OCI-LY3 (cell line): ENCODE results near the gene SLC26A9.
A peak's percentile ranks its signal among the peaks of the same experiment; 100 is the strongest.
"Not testable (repeated sequence)": the region's sequence is repeated elsewhere in the genome, so short reads cannot be mapped to it uniquely, and the experiment has no call there.

ENCODE experiments used
- H2AFZ ChIP-seq: fragments of 200-600, 300-600 bp; shearing (Covaris generic); 2 replicates; pipeline ENCODE4 v1.6.0; 2014; ENCODE audit warnings: antibody characterized with exemption, low read depth, low read length
- H3K27ac ChIP-seq: fragments of 200-600, 300-600 bp; sonication (generic); 2 replicates; pipeline ENCODE4 v1.5.1; 2014; ENCODE audit warnings: mild to moderate bottlenecking, low read length, moderate library complexity, mixed read lengths
- H3K27me3 ChIP-seq: fragments of 200-600, 300-600 bp; sonication (generic); 2 replicates; pipeline ENCODE4 v1.6.1; 2014; ENCODE audit warnings: low read depth, low read length, mixed read lengths
- H3K36me3 ChIP-seq: fragments of 200-600, 300-600 bp; sonication (generic); replicated peaks from 2 replicates; pipeline ENCODE3; 2014; ENCODE audit warnings: low read depth, low read length, mixed read lengths
- H3K4me1 ChIP-seq: fragments of 300-600, 200-600 bp; sonication (generic); 2 replicates; pipeline ENCODE4 v1.6.1; 2014; ENCODE audit warnings: low read length, mixed read lengths
- H3K4me2 ChIP-seq: fragments of 200-600, 300-600 bp; sonication (generic); 2 replicates; pipeline ENCODE4 v1.6.1; 2014; ENCODE audit warnings: low read length, mixed read lengths
- H3K4me3 ChIP-seq: fragments of 300-600, 200-600 bp; sonication (generic); 2 replicates; pipeline ENCODE4 v1.5.1; 2014; ENCODE audit warnings: antibody characterized with exemption, mild to moderate bottlenecking, low read length, moderate library complexity
- H3K79me2 ChIP-seq: fragments of 300-600, 200-600 bp; shearing (Covaris generic); 2 replicates; pipeline ENCODE4 v1.6.1; 2014; ENCODE audit warnings: mild to moderate bottlenecking, low read length, mixed read lengths
- H3K9ac ChIP-seq: fragments of 300-600, 200-600 bp; shearing (Covaris generic); 2 replicates; pipeline ENCODE4 v1.6.0; 2014; ENCODE audit warnings: mild to moderate bottlenecking, low read length, moderate library complexity
- H3K9me3 ChIP-seq: fragments of 200-600, 300-600 bp; shearing (Covaris generic); 2 replicates; pipeline ENCODE4 v1.6.1; 2014; ENCODE audit warnings: low read length, mixed read lengths; ENCODE audit not compliant: insufficient read depth
- H4K20me1 ChIP-seq: fragments of 200-600, 300-600 bp; sonication (generic); 2 replicates; pipeline ENCODE4 v1.6.1; 2016; ENCODE audit warnings: low read length, mixed read lengths; ENCODE audit not compliant: insufficient read depth
- EZH2phosphoT487 ChIP-seq: fragments of 200-600 bp; shearing (Covaris generic); IDR thresholded peaks from 2 replicates; pipeline ENCODE4 v1.6.1; 2018; ENCODE audit warnings: antibody characterized with exemption, mixed run types, low read depth
- TF ChIP-seq, protein P1 (sequence below): fragments of 200-600, 300-600 bp; sonication (generic); IDR thresholded peaks from 2 replicates; pipeline ENCODE4 v1.5.1; 2014; ENCODE audit warnings: antibody characterized with exemption, low read length, low read depth

SLC26A9 gene

DNA sequence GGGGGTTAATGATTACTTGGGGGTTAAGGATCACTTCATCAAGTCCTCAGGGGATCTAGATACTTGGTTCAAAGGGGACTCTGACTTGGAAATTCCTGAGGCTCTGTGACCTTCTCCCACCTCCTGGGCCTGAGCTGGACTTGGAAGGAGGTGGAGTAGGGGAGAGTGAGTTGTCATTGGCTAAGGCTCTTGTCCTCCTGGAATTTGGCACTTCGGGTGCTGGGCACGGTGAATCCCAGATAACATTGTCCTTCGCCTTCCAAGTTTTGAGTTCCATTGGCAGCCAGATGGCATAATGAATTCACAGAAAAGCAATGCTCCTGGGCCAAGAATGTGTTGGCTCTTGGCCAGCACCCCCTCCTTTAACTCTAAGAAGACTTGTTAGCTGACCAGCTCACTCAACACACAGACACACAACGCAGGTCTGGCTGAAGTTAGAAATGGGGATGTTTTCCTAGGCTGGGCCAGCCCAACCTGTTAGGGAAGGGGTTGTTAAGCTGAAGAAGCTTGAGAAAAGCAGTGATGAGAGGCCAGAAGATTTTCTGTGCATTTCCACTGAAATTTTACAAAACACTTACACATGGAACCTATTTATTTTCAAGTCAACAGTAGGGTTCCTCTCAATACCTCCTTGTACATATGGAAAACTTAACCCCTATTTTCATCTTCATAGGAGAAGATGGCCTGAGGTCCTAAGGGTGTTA lies 29.7 kb downstream of the SLC26A9 start:
- Histone ChIP-seq H3K27ac (no peak overlapping the region), H3K9ac (no peak overlapping the region), H3K4me1 (peaks cover 9% of the 10 kb centered on the region), H2AFZ (no peak overlapping the region), H4K20me1 (no peaks in the 10 kb centered on the region), H3K9me3 (no peaks in the 10 kb centered on the region), H3K4me2 (no peak overlapping the region), H3K27me3 (peaks cover 19% of the 10 kb centered on the region), H3K36me3 (no peaks in the 10 kb centered on the region), H3K79me2 (no peaks in the 10 kb centered on the region), H3K4me3 (no peak overlapping the region)
- TF ChIP-seq, protein P1, sequence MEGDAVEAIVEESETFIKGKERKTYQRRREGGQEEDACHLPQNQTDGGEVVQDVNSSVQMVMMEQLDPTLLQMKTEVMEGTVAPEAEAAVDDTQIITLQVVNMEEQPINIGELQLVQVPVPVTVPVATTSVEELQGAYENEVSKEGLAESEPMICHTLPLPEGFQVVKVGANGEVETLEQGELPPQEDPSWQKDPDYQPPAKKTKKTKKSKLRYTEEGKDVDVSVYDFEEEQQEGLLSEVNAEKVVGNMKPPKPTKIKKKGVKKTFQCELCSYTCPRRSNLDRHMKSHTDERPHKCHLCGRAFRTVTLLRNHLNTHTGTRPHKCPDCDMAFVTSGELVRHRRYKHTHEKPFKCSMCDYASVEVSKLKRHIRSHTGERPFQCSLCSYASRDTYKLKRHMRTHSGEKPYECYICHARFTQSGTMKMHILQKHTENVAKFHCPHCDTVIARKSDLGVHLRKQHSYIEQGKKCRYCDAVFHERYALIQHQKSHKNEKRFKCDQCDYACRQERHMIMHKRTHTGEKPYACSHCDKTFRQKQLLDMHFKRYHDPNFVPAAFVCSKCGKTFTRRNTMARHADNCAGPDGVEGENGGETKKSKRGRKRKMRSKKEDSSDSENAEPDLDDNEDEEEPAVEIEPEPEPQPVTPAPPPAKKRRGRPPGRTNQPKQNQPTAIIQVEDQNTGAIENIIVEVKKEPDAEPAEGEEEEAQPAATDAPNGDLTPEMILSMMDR = no peak
- TF ChIP-seq EZH2phosphoT487 = no peak

DNA sequence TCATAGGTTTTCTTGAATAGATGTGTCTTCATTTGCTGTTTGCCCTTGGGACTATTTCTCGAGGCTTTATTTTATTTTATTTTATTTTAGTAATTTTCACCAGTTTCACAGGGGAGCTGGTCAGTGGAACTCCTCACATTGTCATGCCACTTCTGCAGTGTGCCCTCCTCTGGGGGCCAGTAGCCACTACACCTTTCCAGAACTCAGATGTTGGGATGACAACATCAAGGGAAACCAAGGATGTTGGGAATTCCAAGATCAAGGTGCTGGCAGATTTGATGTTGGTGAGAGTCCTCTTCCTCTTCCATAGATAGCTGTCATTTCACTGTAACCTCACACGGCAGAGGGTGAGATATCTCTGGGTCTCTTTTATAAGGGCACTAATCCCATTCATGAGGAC lies 35.5 kb downstream of the SLC26A9 start:
- H2AFZ ChIP-seq = no peak overlapping the region
- H3K9me3 ChIP-seq = no peaks in the 10 kb centered on the region
- H3K4me1 ChIP-seq = no peaks in the 10 kb centered on the region
- no peak for TF ChIP-seq EZH2phosphoT487
- TF ChIP-seq, protein P1 = peak; percentile 74
- no peak overlapping the region for H3K9ac ChIP-seq
- H3K4me3 ChIP-seq = no peak overlapping the region
- H3K4me2 ChIP-seq = no peak overlapping the region
- no peaks in the 10 kb centered on the region for H4K20me1 ChIP-seq
- no peak overlapping the region for H3K27ac ChIP-seq
- no peaks in the 10 kb centered on the region for H3K36me3 ChIP-seq
- H3K27me3 ChIP-seq = peaks cover 19% of the 10 kb centered on the region
- no peaks in the 10 kb centered on the region for H3K79me2 ChIP-seq

DNA sequence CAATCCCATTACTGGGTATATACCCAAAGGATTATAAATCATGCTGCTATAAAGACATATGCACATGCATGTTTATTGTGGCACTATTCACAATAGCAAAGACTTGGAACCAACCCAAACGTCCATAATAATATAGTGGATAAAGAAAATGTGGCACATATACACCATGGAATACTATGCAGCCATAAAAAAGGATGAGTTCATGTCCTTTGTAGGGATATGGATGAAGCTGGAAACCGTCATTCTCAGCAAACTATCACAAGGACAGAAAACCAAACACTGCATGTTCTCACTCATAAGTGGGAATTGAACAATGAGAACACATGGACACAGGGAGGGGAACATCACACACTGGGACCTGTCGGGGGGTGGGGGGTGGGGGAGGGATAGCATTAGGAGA lies 38.2 kb downstream of the SLC26A9 start:
- H2AFZ ChIP-seq = not testable (repeated sequence)

DNA sequence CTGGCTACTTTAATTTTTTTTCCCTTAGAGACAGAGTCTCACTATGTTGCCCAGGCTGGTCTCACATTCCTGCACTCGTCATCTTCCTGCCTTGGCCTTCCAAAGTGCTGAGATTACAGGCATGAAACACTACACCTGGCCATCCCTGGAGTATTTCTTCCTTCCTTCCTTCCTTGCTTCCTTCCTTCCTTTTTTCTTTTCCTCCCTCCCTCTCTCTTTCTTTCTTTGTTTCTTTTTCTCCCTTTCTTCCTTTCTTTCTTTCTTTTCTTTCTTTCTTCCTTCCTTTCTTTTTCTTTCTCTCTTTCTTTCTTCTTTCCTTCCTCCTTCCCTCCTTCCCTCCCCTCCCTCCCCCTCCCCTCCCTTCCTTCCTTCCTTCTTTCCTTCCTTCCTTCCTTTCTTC lies 46.9 kb downstream of the SLC26A9 start:
- Histone ChIP-seq H3K36me3 (peaks cover 14% of the 10 kb centered on the region), H3K4me3 (no peak overlapping the region), H3K4me2 (no peak overlapping the region), H3K4me1 (no peaks in the 10 kb centered on the region), H4K20me1 (no peaks in the 10 kb centered on the region), H2AFZ (no peak overlapping the region), H3K79me2 (no peaks in the 10 kb centered on the region), H3K9me3 (no peaks in the 10 kb centered on the region), H3K27me3 (no peaks in the 10 kb centered on the region), H3K9ac (no peak overlapping the region), H3K27ac (no peak overlapping the region)
- TF ChIP-seq, protein P1 = no peak
- no peak for TF ChIP-seq EZH2phosphoT487

More for the DNA sequence above, 38.2 kb downstream of the SLC26A9 start:
- not testable (repeated sequence) for H3K4me3 ChIP-seq, H3K79me2 ChIP-seq, H3K36me3 ChIP-seq, H3K9ac ChIP-seq, H3K4me1 ChIP-seq, H4K20me1 ChIP-seq, H3K4me2 ChIP-seq, H3K27ac ChIP-seq, H3K9me3 ChIP-seq, H3K27me3 ChIP-seq

- H3K79me2 ChIP-seq, H3K4me1 ChIP-seq, H2AFZ ChIP-seq, H3K27me3 ChIP-seq, H4K20me1 ChIP-seq, H3K4me3 ChIP-seq, H3K27ac ChIP-seq, H3K9me3 ChIP-seq, H3K4me2 ChIP-seq, H3K9ac ChIP-seq: not testable (repeated sequence)
- H3K36me3 ChIP-seq = peaks cover 12% of the 10 kb centered on the region
These were observed 49.1 kb downstream of the SLC26A9 start for GRCh38 chr1:205894119-205894518.

- not testable (repeated sequence) for H3K9me3 ChIP-seq, H3K27me3 ChIP-seq, H3K27ac ChIP-seq, H3K36me3 ChIP-seq, H3K4me1 ChIP-seq, H3K79me2 ChIP-seq, H4K20me1 ChIP-seq, H2AFZ ChIP-seq, H3K9ac ChIP-seq, H3K4me3 ChIP-seq, H3K4me2 ChIP-seq
These were observed 51.1 kb downstream of the SLC26A9 start for GRCh38 chr1:205892175-205892574.

GRCh38 chr1:205891481-205891880 lies 51.8 kb downstream of the SLC26A9 start:
- H3K36me3 ChIP-seq, H4K20me1 ChIP-seq, H3K4me3 ChIP-seq, H3K4me2 ChIP-seq, H3K27me3 ChIP-seq, H2AFZ ChIP-seq, H3K9ac ChIP-seq, H3K4me1 ChIP-seq, H3K9me3 ChIP-seq, H3K79me2 ChIP-seq, H3K27ac ChIP-seq: not testable (repeated sequence)
